Endodermal cell (in vitro differentiated cells): ENCODE data around the gene UPF2. TPM values are rescaled to one million over a fixed set of nuclear protein-coding genes. Genes with fewer than 3 reads are reported as not detected.

Source experiments
- DNase-seq: peaks from one replicate; pipeline ENCODE4 v3.0.0-alpha.2; 2017
- H3K27ac ChIP-seq: 2 replicates; pipeline ENCODE4 v1.5.1; 2013; ENCODE audit warnings: mild to moderate bottlenecking, low read depth, low read length, moderate library complexity
- H3K27me3 ChIP-seq: 2 replicates; pipeline ENCODE4 v1.6.1; 2013; ENCODE audit warnings: mild to moderate bottlenecking, low read length, moderate library complexity; ENCODE audit not compliant: insufficient read depth, control insufficient read depth, poor library complexity, severe bottlenecking
- H3K36me3 ChIP-seq: 2 replicates; pipeline ENCODE4 v1.7.0; 2013; ENCODE audit warnings: mild to moderate bottlenecking, low read length, moderate library complexity; ENCODE audit not compliant: control insufficient read depth, insufficient read depth
- H3K4me1 ChIP-seq: one replicate; pipeline ENCODE4 v1.7.0; 2013; ENCODE audit warnings: low read length; ENCODE audit not compliant: control insufficient read depth, insufficient read depth
- H3K4me3 ChIP-seq: 2 replicates; pipeline ENCODE4 v1.5.1; 2013; ENCODE audit warnings: mild to moderate bottlenecking, low read length, moderate library complexity
- H3K9ac ChIP-seq: 2 replicates; pipeline ENCODE4 v1.6.1; 2013; ENCODE audit warnings: mild to moderate bottlenecking, low read length, moderate library complexity; ENCODE audit not compliant: poor library complexity, severe bottlenecking; ENCODE audit errors: extremely low read depth
- H3K9me3 ChIP-seq: 2 replicates; pipeline ENCODE4 v1.6.1; 2013; ENCODE audit warnings: mild to moderate bottlenecking, low read length, moderate library complexity; ENCODE audit not compliant: control insufficient read depth
- H3K27ac Mint-ChIP-seq: 2 replicates; pipeline ENCODE4 v1.8.0; 2020; ENCODE audit warnings: mixed read lengths
- H3K27me3 Mint-ChIP-seq: 2 replicates; pipeline ENCODE4 v1.8.0; 2021; ENCODE audit warnings: mild to moderate bottlenecking, mixed read lengths; ENCODE audit not compliant: insufficient read depth
- H3K36me3 Mint-ChIP-seq: 2 replicates; pipeline ENCODE4 v1.8.0; 2020; ENCODE audit warnings: low read depth, mixed read lengths
- H3K4me1 Mint-ChIP-seq: 2 replicates; pipeline ENCODE4 v1.8.0; 2020; ENCODE audit warnings: mixed read lengths
- H3K4me3 Mint-ChIP-seq: 2 replicates; pipeline ENCODE4 v1.8.0; 2020; ENCODE audit warnings: mild to moderate bottlenecking, moderate library complexity, mixed read lengths
- H3K9me3 Mint-ChIP-seq: 2 replicates; pipeline ENCODE4 v1.8.0; 2020; ENCODE audit warnings: mild to moderate bottlenecking, mixed read lengths
- CTCF ChIP-seq: fragments of 200-600 bp; sonication (generic); conservative IDR thresholded peaks from 2 replicates; pipeline ENCODE4 v1.5.0; 2021; ENCODE audit warnings: antibody characterized with exemption, mild to moderate bottlenecking
- WGBS, 2 experiments: methylation state at CpG; one replicate each; pipeline versions ENCODE4 v1.1.5 to v1.1.7; 2013; ENCODE audit warnings: missing lambda C conversion rate in 2 of 2, mixed read lengths in 1 of 2; ENCODE audit not compliant: insufficient coverage in 1 of 2, insufficient read length in 1 of 2; 5-methylcytosine and 5-hydroxymethylcytosine counted together
- total RNA-seq, 2 donors: library from RNA; stranded (reverse); fragmentation: NEBNext Ultra II Directional in 1 of 2; extraction: Animal tissue kit (Norgen Biotek cat#: 25700) in 1 of 2; gene quantifications; 2 replicates in 1 of 2; 3 replicates in 1 of 2; pipeline ENCODE4 v1.2.1, GENCODE V29; 2021

The UPF2 gene
- total RNA-seq, 2 donors from 2014 or later, result 16.8 to 23.4 TPM

GRCh38 chr10:11919271-11919670 lies 123.3 kb downstream of the UPF2 start:
- peaks cover 2% of the 10 kb centered on the region for H3K4me1 ChIP-seq
- no peaks in the 10 kb centered on the region for H3K27me3 Mint-ChIP-seq
- no peak overlapping the region for H3K9ac ChIP-seq
- peaks cover 30% of the 10 kb centered on the region for H3K36me3 Mint-ChIP-seq
- WGBS, 2 experiments, result 93 to 97% methylated on average over 5 to 7 of the region's 7 CpGs
- H3K27ac Mint-ChIP-seq, result no peak overlapping the region
- H3K4me1 Mint-ChIP-seq, result peaks cover 4% of the 10 kb centered on the region
- TF ChIP-seq CTCF, result no peak
- DNase-seq, result no peak
- H3K9me3 ChIP-seq, result no peaks in the 10 kb centered on the region
- H3K4me3 ChIP-seq, result no peak overlapping the region
- H3K27me3 ChIP-seq, result no peaks in the 10 kb centered on the region
- no peak overlapping the region for H3K4me3 Mint-ChIP-seq
- peaks cover 39% of the 10 kb centered on the region for H3K36me3 ChIP-seq
- no peak overlapping the region for H3K27ac ChIP-seq
- H3K9me3 Mint-ChIP-seq, result no peaks in the 10 kb centered on the region

- Histone ChIP-seq H3K4me1 (peaks cover 2% of the 10 kb centered on the region), H3K27me3 (no peaks in the 10 kb centered on the region), H3K4me3 (no peak overlapping the region), H3K27ac (no peak overlapping the region), H3K9me3 (no peaks in the 10 kb centered on the region), H3K36me3 (peaks cover 39% of the 10 kb centered on the region), H3K9ac (no peak overlapping the region)
- H3K9me3 Mint-ChIP-seq, result no peaks in the 10 kb centered on the region
- 95 to 100% methylated on average over 2 to 8 of the region's 8 CpGs for WGBS, 2 experiments
- no peak for TF ChIP-seq CTCF
- DNase-seq, result no peak
- H3K4me3 Mint-ChIP-seq, result no peak overlapping the region
- H3K36me3 Mint-ChIP-seq, result peaks cover 30% of the 10 kb centered on the region
- no peaks in the 10 kb centered on the region for H3K27me3 Mint-ChIP-seq
- no peak overlapping the region for H3K27ac Mint-ChIP-seq
- H3K4me1 Mint-ChIP-seq, result peaks cover 6% of the 10 kb centered on the region
These were observed 124.2 kb downstream of the UPF2 start for GRCh38 chr10:11918384-11918783.

- Mint-ChIP-seq H3K4me1 (peaks cover 15% of the 10 kb centered on the region), H3K4me3 (no peak overlapping the region), H3K27me3 (no peaks in the 10 kb centered on the region), H3K9me3 (no peaks in the 10 kb centered on the region), H3K36me3 (no peaks in the 10 kb centered on the region), H3K27ac (peak overlapping the region; percentile 89)
- no peaks in the 10 kb centered on the region for H3K27me3 ChIP-seq
- H3K36me3 ChIP-seq, result no peaks in the 10 kb centered on the region
- peak; percentile 54 for TF ChIP-seq CTCF
- peaks cover 7% of the 10 kb centered on the region for H3K4me1 ChIP-seq
- H3K4me3 ChIP-seq, result no peak overlapping the region
- H3K9me3 ChIP-seq, result no peaks in the 10 kb centered on the region
- no peak overlapping the region for H3K9ac ChIP-seq
- peak overlapping the region; percentile 19 for H3K27ac ChIP-seq
- DNase-seq, result peak; percentile 69
- 62 to 90% methylated on average over 2 to 11 of the region's 11 CpGs for WGBS, 2 experiments
These were observed 129.4 kb downstream of the UPF2 start for GRCh38 chr10:11913079-11913641.
